Measurements from ENCODE around the gene LRMDA. TPM values are rescaled to one million over a fixed set of nuclear protein-coding genes. Genes with fewer than 3 reads are reported as not detected.

Gene LRMDA
- total and polyA plus RNA-seq, 2 donors (not counting 3 experiments of a cell fraction or from before 2014, with no cell fraction given) = 9.7 to 18.0 TPM

DNA sequence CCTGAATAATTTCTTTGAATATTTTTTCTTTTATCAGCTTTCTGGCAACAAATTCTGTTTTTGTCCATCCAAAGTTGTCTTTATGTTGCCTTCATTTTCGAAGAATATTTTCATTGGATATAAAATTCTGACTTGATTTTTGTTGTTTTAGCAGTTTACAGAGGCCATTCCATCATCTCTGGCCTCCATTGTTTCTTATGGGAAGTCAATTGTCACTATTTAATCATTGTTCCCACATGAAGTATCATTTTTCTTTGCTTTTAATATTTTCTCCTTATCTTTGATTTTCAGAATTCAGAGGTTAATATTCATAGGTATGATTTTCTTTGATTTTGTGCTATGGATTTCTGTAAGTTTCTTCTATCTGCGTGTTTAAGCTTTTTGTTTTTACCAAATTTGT is 512.6 kb downstream of the LRMDA start:
- TF ChIP-seq, protein P1, sequence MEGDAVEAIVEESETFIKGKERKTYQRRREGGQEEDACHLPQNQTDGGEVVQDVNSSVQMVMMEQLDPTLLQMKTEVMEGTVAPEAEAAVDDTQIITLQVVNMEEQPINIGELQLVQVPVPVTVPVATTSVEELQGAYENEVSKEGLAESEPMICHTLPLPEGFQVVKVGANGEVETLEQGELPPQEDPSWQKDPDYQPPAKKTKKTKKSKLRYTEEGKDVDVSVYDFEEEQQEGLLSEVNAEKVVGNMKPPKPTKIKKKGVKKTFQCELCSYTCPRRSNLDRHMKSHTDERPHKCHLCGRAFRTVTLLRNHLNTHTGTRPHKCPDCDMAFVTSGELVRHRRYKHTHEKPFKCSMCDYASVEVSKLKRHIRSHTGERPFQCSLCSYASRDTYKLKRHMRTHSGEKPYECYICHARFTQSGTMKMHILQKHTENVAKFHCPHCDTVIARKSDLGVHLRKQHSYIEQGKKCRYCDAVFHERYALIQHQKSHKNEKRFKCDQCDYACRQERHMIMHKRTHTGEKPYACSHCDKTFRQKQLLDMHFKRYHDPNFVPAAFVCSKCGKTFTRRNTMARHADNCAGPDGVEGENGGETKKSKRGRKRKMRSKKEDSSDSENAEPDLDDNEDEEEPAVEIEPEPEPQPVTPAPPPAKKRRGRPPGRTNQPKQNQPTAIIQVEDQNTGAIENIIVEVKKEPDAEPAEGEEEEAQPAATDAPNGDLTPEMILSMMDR (IDR thresholded peaks at IDR 0.05; ENCODE audit: extremely low read depth in 1 of 2, insufficient read depth in 1 of 2, low read depth in 1 of 2, low read length in 2 of 2) = no peak
- TF ChIP-seq POLR2AphosphoS5 (IDR thresholded peaks at IDR 0.05; ENCODE audit: insufficient read depth, low read depth, low read length) = no peak
- no peak for TF ChIP-seq JUN (IDR thresholded peaks at IDR 0.05; ENCODE audit: borderline replicate concordance, insufficient read depth, insufficient read length, low read depth)
- TF ChIP-seq POLR2A (IDR thresholded peaks at IDR 0.05; ENCODE audit: low read depth, low read length) = no peak
- no peak for TF ChIP-seq MAX (IDR thresholded peaks at IDR 0.05; ENCODE audit: insufficient read depth, insufficient read length)
- Histone ChIP-seq H3K9ac (replicated peaks; ENCODE audit: extremely low read depth, insufficient read depth, low read length) (no peak overlapping the region), H3K36me3 (ENCODE audit: control insufficient read depth in 2 of 2, extremely low read depth in 1 of 2, insufficient read depth in 2 of 2, low read length in 2 of 2) (no peaks in the 10 kb centered on the region), H3K4me3 (replicated peaks in 1 of 3; ENCODE audit: insufficient read depth in 1 of 3, low read depth in 1 of 3, low read length in 3 of 3) (no peak overlapping the region), H4K20me1 (replicated peaks; ENCODE audit: control insufficient read depth, extremely low read depth, insufficient read depth, low read length) (no peaks in the 10 kb centered on the region), H3K9me3 (replicated peaks; ENCODE audit: control insufficient read depth, insufficient read depth, low read length) (no peaks in the 10 kb centered on the region), H3K4me1 (ENCODE audit: control insufficient read depth, extremely low read depth, insufficient read depth, low read length) (no peaks in the 10 kb centered on the region), H3K9me1 (replicated peaks; ENCODE audit: control insufficient read depth, extremely low read depth, insufficient read depth, low read length) (no peaks in the 10 kb centered on the region), H3K27ac (ENCODE audit: insufficient read depth, low read depth, low read length) (no peak overlapping the region), H2AFZ (ENCODE audit: low read depth, low read length) (no peak overlapping the region), H3K27me3 (ENCODE audit: control insufficient read depth in 2 of 2, insufficient read depth in 2 of 2, low read length in 2 of 2) (no peaks in the 10 kb centered on the region), H3K4me2 (ENCODE audit: insufficient read depth, low read length) (no peak overlapping the region), H3K79me2 (ENCODE audit: control insufficient read depth, insufficient read depth, low read length) (no peaks in the 10 kb centered on the region)
- no peak for FAIRE-seq
- CTCF ChIA-PET = interaction anchor here (0.9 to 1.6 kb wide), 2 partner anchors 15 to 34 kb away, joined by 3 read pairs; no protein-coding TSS in a partner anchor
- no TSS peak for BruUV-seq (replicated peaks)
- intact Hi-C loops (cut with micrococcal nuclease) = no loop called here
- POLR2A ChIA-PET = no interaction called here
- DNase-seq (ENCODE audit: low read depth, low spot score) = no peak
- dilution Hi-C loops (cut with MboI; ENCODE audit: extremely low pct_ligation_motif_present, low sequenced_read_pairs) = no loop called here

- dilution Hi-C loops (cut with MboI; ENCODE audit: extremely low pct_ligation_motif_present, low sequenced_read_pairs) (no loop called here), intact Hi-C loops (cut with micrococcal nuclease) (no loop called here)
- Histone ChIP-seq H3K27ac (ENCODE audit: insufficient read depth, low read depth, low read length) (no peak overlapping the region), H2AFZ (ENCODE audit: low read depth, low read length) (no peak overlapping the region), H3K9ac (replicated peaks; ENCODE audit: extremely low read depth, insufficient read depth, low read length) (no peak overlapping the region), H3K9me1 (replicated peaks; ENCODE audit: control insufficient read depth, extremely low read depth, insufficient read depth, low read length) (no peaks in the 10 kb centered on the region), H3K36me3 (ENCODE audit: control insufficient read depth in 2 of 2, extremely low read depth in 1 of 2, insufficient read depth in 2 of 2, low read length in 2 of 2) (no peaks in the 10 kb centered on the region), H3K27me3 (ENCODE audit: control insufficient read depth in 2 of 2, insufficient read depth in 2 of 2, low read length in 2 of 2) (no peaks in the 10 kb centered on the region), H3K4me3 (replicated peaks in 1 of 3; ENCODE audit: insufficient read depth in 1 of 3, low read depth in 1 of 3, low read length in 3 of 3) (no peak overlapping the region), H3K4me1 (ENCODE audit: control insufficient read depth, extremely low read depth, insufficient read depth, low read length) (no peaks in the 10 kb centered on the region), H4K20me1 (replicated peaks; ENCODE audit: control insufficient read depth, extremely low read depth, insufficient read depth, low read length) (no peaks in the 10 kb centered on the region), H3K9me3 (replicated peaks; ENCODE audit: control insufficient read depth, insufficient read depth, low read length) (no peaks in the 10 kb centered on the region), H3K79me2 (ENCODE audit: control insufficient read depth, insufficient read depth, low read length) (no peaks in the 10 kb centered on the region), H3K4me2 (ENCODE audit: insufficient read depth, low read length) (no peak overlapping the region)
- TF ChIP-seq EZH2 (IDR thresholded peaks at IDR 0.05; ENCODE audit: borderline replicate concordance, low read depth, low read length, severe bottlenecking) (no peak), JUN (IDR thresholded peaks at IDR 0.05; ENCODE audit: borderline replicate concordance, insufficient read depth, insufficient read length, low read depth) (no peak), GATA2 (IDR thresholded peaks at IDR 0.05; ENCODE audit: insufficient read depth, insufficient read length, low read depth, low read length) (no peak), FOS (IDR thresholded peaks at IDR 0.05; ENCODE audit: borderline replicate concordance, insufficient read depth, low read length) (no peak), POLR2A (IDR thresholded peaks at IDR 0.05; ENCODE audit: low read depth, low read length) (no peak), MAX (IDR thresholded peaks at IDR 0.05; ENCODE audit: insufficient read depth, insufficient read length) (no peak)
- TF ChIP-seq, protein P1 (IDR thresholded peaks at IDR 0.05; ENCODE audit: extremely low read depth in 1 of 2, insufficient read depth in 1 of 2, low read depth in 1 of 2, low read length in 2 of 2) = no peak
- ChIA-PET POLR2A (no interaction called here), CTCF (no interaction called here)
- no TSS peak for BruUV-seq (replicated peaks)
- no peak for FAIRE-seq
- no peak for DNase-seq (ENCODE audit: low read depth, low spot score)
These were observed 517.2 kb downstream of the LRMDA start for GRCh38 chr10:75948583-75948982.
